Right ventricle myocardium inferior (tissue), 1 donor: ENCODE measurements around the gene VPREB3. TPM values are rescaled to one million over a fixed set of nuclear protein-coding genes. Genes with fewer than 3 reads are reported as not detected.
A peak's percentile ranks its signal among the peaks of the same experiment; 100 is the strongest.

Experiments
- ATAC-seq: fragments of 200-7000 bp; cut with Tn5 transposase; one replicate; pipeline ENCODE4 v1.9.1; 2020; ENCODE audit warnings: mild to moderate bottlenecking, moderate library complexity
- DNase-seq: peaks from one replicate; pipeline ENCODE4 v3.0.0; 2021; ENCODE audit errors: missing footprints
- intact Hi-C: fragments of 100-400 bp; cut with DNase I; formaldehyde crosslinking; loops from one replicate; pipeline ENCODE4 v1.11.0; 2022
- total RNA-seq: library from RNA; stranded (reverse); fragmentation: NEBNext Ultra II Directional; extraction: Animal tissue kit (Norgen Biotek cat#: 25700); gene quantifications from one replicate; pipeline ENCODE4 v1.2.1, GENCODE V29; 2021
- donor health status: DM: no; HTN: yes; CAD: no; lungs with severe emphysema.

The VPREB3 gene
- total RNA-seq, 1 donor from 2014 or later, result 0.43 TPM

GRCh38 chr22:23784215-23784732 is 30.0 kb upstream of the VPREB3 start:
- no peak for DNase-seq
- ATAC-seq, result no peak
- intact Hi-C loops, result no loop called here

- ATAC-seq (no peak), DNase-seq (no peak)
- intact Hi-C loops, result no loop called here
Measured at GRCh38 chr22:23783265-23784150, 29.3 kb upstream of the VPREB3 start.

GRCh38 chr22:23782703-23783102 is 28.5 kb upstream of the VPREB3 start:
- DNase-seq, result no peak
- no peak for ATAC-seq
- intact Hi-C loops, result no loop called here

GRCh38 chr22:23782252-23782651 is 28.0 kb upstream of the VPREB3 start:
- DNase-seq (no peak), ATAC-seq (no peak)
- intact Hi-C loops, result no loop called here

GRCh38 chr22:23781511-23782183 is 27.4 kb upstream of the VPREB3 start:
- intact Hi-C loops, result no loop called here
- no peak for DNase-seq
- no peak for ATAC-seq

- peak; percentile 53 for DNase-seq
- no peak for ATAC-seq
- intact Hi-C loops, result no loop called here
Measured at GRCh38 chr22:23781065-23781464, 26.8 kb upstream of the VPREB3 start.

- DNase-seq, result peak; percentile 40
- intact Hi-C loops, result no loop called here
- no peak for ATAC-seq
Measured at GRCh38 chr22:23780146-23780748, 26.0 kb upstream of the VPREB3 start.

GRCh38 chr22:23779731-23780130 is 25.5 kb upstream of the VPREB3 start:
- ATAC-seq (no peak), DNase-seq (no peak)
- intact Hi-C loops, result no loop called here

GRCh38 chr22:23779083-23779482 is 24.9 kb upstream of the VPREB3 start:
- no peak for ATAC-seq
- DNase-seq, result no peak
- intact Hi-C loops, result no loop called here

- intact Hi-C loops, result no loop called here
- ATAC-seq, result no peak
- no peak for DNase-seq
Measured at GRCh38 chr22:23778577-23778900, 24.3 kb upstream of the VPREB3 start.

- DNase-seq (peak; percentile 66), ATAC-seq (peak; percentile 53)
- intact Hi-C loops, result no loop called here
Measured at GRCh38 chr22:23777776-23778576, 23.8 kb upstream of the VPREB3 start.

- DNase-seq (no peak), ATAC-seq (no peak)
- intact Hi-C loops, result no loop called here
Measured at GRCh38 chr22:23775779-23776375, 21.7 kb upstream of the VPREB3 start.

- intact Hi-C loops, result no loop called here
- no peak for ATAC-seq
- peak; percentile 57 for DNase-seq
Measured at GRCh38 chr22:23774922-23775436, 20.8 kb upstream of the VPREB3 start.

- intact Hi-C loops, result no loop called here
- no peak for ATAC-seq
- peak; percentile 41 for DNase-seq
Measured at GRCh38 chr22:23774114-23774921, 20.1 kb upstream of the VPREB3 start.

- ATAC-seq (peak; percentile 71), DNase-seq (no peak)
- intact Hi-C loops, result no loop called here
Measured at GRCh38 chr22:23773483-23774113, 19.4 kb upstream of the VPREB3 start.

GRCh38 chr22:23772649-23773473 is 18.6 kb upstream of the VPREB3 start, which contains the start of gene MMP11:
Gene MMP11, plus strand, starts transcription at chr22:23772849. Its CDS starts 22 bp downstream, at chr22:23772871.
- peak; percentile 33 for ATAC-seq
- intact Hi-C loops, result no loop called here
- DNase-seq, result peak; percentile 83
